Natural killer cell (primary cell): ENCODE results near the gene GPHN. TPM values are rescaled to one million over a fixed set of nuclear protein-coding genes. Genes with fewer than 3 reads are reported as not detected.

Source experiments
- ATAC-seq, 3 donors: fragments of 150-1000 bp in 2 of 3; fragments of 200-7000 bp in 1 of 3; cut with Tn5 transposase; 1 replicate in 1 of 3; 2 replicates in 2 of 3; pipeline ENCODE4 v1.10.0; 2021; ENCODE audit warnings: mild to moderate bottlenecking in 2 of 3, moderate library complexity in 2 of 3
- DNase-seq, 2 donors: peaks; one replicate each; pipeline versions ENCODE4 v3.0.0 to v3.0.0-alpha.2; 2013 to 2021; ENCODE audit warnings: mixed read lengths in 1 of 2
- H3K27ac ChIP-seq: one replicate; pipeline ENCODE4 v1.5.1; 2013; ENCODE audit warnings: mild to moderate bottlenecking, low read length
- H3K27me3 ChIP-seq: one replicate; pipeline ENCODE4 v1.6.1; 2013; ENCODE audit warnings: low read length; ENCODE audit not compliant: control insufficient read depth, insufficient read depth
- H3K36me3 ChIP-seq: one replicate; pipeline ENCODE4 v1.6.1; 2013; ENCODE audit warnings: low read length; ENCODE audit not compliant: control insufficient read depth, insufficient read depth
- H3K4me1 ChIP-seq: one replicate; pipeline ENCODE4 v1.6.1; 2013; ENCODE audit warnings: low read length; ENCODE audit not compliant: control insufficient read depth, insufficient read depth
- H3K4me3 ChIP-seq: one replicate; pipeline ENCODE4 v1.5.1; 2013; ENCODE audit warnings: low read length
- H3K9me3 ChIP-seq: one replicate; pipeline ENCODE4 v1.6.1; 2013; ENCODE audit warnings: low read length; ENCODE audit not compliant: control insufficient read depth, insufficient read depth
- H3K27ac Mint-ChIP-seq, 2 donors: one replicate each; pipeline ENCODE4 v1.8.0; 2022; ENCODE audit warnings: mild to moderate bottlenecking in 2 of 2, mixed read lengths in 2 of 2, moderate library complexity in 1 of 2
- H3K27me3 Mint-ChIP-seq, 2 donors: one replicate each; pipeline ENCODE4 v1.8.0; 2022; ENCODE audit warnings: low read depth in 2 of 2, mixed read lengths in 2 of 2
- H3K36me3 Mint-ChIP-seq: one replicate; pipeline ENCODE4 v1.8.0; 2022; ENCODE audit warnings: mixed read lengths
- H3K4me1 Mint-ChIP-seq, 2 donors: one replicate each; pipeline ENCODE4 v1.8.0; 2022; ENCODE audit warnings: mixed read lengths in 2 of 2
- H3K4me3 Mint-ChIP-seq: one replicate; pipeline ENCODE4 v1.8.0; 2022; ENCODE audit warnings: mild to moderate bottlenecking, moderate library complexity, mixed read lengths
- H3K9me3 Mint-ChIP-seq, 2 donors: one replicate each; pipeline ENCODE4 v1.8.0; 2022; ENCODE audit warnings: mixed read lengths in 2 of 2
- WGBS: methylation state at CpG from one replicate; pipeline ENCODE4 v1.1.7; 2013; ENCODE audit warnings: missing lambda C conversion rate; ENCODE audit not compliant: insufficient coverage; 5-methylcytosine and 5-hydroxymethylcytosine counted together
- intact Hi-C: fragments of 100-400 bp; cut with micrococcal nuclease; formaldehyde crosslinking; loops from one replicate; pipeline ENCODE4 v1.14.2; 2022
- total RNA-seq, 4 donors: library from RNA; stranded (reverse); fragments of 120-200 nt in 1 of 4; gene quantifications; one replicate each; pipeline versions ENCODE4 v1.2.3 to v1.2.4, GENCODE V29; 2013 to 2022
- TF ChIP-seq, protein P1 (sequence below): fragments of 200-600 bp; IDR thresholded peaks from one replicate; pipeline ENCODE4 v1.8.0; 2022; ENCODE audit warnings: antibody characterized with exemption

GPHN gene
- total RNA-seq, 3 donors from 2014 or later (not counting 1 experiment from before 2014, with no cell fraction given), result 6.3 to 9.4 (median 8.7) TPM

DNA sequence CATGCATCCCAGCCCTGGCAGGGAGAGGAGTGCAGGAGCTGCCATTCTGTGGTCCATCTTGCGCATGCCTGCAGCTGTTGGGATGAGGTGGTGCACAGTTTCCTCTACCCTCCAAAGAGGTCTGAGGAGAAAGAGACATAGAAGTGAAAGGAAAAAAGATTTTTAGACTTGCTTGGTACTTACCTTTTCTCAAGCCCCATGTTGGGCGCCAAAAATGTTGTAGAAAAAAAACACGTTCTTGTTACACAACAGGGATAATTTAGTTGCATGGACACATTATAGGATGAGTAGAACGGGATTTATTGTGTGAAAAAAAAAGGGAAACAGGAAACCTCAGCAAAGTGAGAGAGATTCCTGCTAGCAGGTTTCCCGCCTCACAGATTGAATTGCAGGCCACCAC lies 436.9 kb downstream of the GPHN start:
- Mint-ChIP-seq H3K27ac (no peak overlapping the region), H3K4me1 (no peaks in the 10 kb centered on the region), H3K4me3 (no peak overlapping the region), H3K27me3 (no peaks in the 10 kb centered on the region), H3K9me3 (peaks cover 10 to 27% of the 10 kb centered on the region in 2 donors), H3K36me3 (peaks cover 28% of the 10 kb centered on the region)
- Histone ChIP-seq H3K27me3 (no peaks in the 10 kb centered on the region), H3K4me3 (no peak overlapping the region), H3K27ac (no peak overlapping the region), H3K4me1 (no peaks in the 10 kb centered on the region), H3K9me3 (peaks cover 34% of the 10 kb centered on the region), H3K36me3 (no peaks in the 10 kb centered on the region)
- no peak for ATAC-seq
- intact Hi-C loops, result no loop called here
- DNase-seq, result peak in 1 of 2 donors; percentile 14
- 96% methylated on average over 5 of the region's 5 CpGs for WGBS
- TF ChIP-seq, protein P1, sequence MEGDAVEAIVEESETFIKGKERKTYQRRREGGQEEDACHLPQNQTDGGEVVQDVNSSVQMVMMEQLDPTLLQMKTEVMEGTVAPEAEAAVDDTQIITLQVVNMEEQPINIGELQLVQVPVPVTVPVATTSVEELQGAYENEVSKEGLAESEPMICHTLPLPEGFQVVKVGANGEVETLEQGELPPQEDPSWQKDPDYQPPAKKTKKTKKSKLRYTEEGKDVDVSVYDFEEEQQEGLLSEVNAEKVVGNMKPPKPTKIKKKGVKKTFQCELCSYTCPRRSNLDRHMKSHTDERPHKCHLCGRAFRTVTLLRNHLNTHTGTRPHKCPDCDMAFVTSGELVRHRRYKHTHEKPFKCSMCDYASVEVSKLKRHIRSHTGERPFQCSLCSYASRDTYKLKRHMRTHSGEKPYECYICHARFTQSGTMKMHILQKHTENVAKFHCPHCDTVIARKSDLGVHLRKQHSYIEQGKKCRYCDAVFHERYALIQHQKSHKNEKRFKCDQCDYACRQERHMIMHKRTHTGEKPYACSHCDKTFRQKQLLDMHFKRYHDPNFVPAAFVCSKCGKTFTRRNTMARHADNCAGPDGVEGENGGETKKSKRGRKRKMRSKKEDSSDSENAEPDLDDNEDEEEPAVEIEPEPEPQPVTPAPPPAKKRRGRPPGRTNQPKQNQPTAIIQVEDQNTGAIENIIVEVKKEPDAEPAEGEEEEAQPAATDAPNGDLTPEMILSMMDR, result no peak

- H3K9me3 Mint-ChIP-seq, result peaks cover 14 to 43% of the 10 kb centered on the region in 2 donors
These were observed 447.2 kb downstream of the GPHN start for GRCh38 chr14:66955159-66955558.

DNA sequence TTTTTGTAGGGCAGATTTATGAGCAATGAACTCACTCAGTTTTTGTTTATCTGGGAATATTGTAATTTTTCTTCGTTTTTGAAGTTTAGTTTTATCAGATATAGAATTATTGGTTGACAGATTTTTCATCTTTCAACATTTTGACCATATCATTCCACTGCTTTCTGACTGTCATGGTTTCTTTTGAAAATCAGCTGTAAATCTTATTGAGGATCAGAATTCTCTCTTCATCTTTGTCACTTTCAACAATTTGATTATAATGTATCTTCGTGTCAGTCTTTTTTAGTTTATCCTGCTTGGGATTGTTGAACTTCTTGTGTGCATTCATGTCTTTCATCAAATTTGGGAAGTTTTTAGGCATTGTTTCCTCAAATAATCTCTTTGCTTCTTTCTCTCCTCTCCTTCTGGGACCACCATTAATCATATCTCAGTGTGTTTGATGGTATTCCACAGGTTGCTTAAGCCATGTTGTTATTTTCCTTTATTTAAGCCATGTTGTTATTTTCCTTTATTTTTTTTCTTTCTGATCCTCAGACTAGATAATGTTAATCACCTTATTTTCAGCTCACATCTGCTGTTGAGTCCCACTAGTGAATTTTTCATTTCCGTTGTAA lies 451.6 kb downstream of the GPHN start:
- Mint-ChIP-seq H3K27me3 (no peaks in the 10 kb centered on the region), H3K36me3 (peaks cover 41% of the 10 kb centered on the region), H3K27ac (no peak overlapping the region), H3K4me1 (no peaks in the 10 kb centered on the region), H3K4me3 (no peak overlapping the region), H3K9me3 (peaks cover 20 to 52% of the 10 kb centered on the region in 2 donors)
- Histone ChIP-seq H3K4me1 (no peaks in the 10 kb centered on the region), H3K36me3 (no peaks in the 10 kb centered on the region), H3K27ac (no peak overlapping the region), H3K27me3 (no peaks in the 10 kb centered on the region), H3K4me3 (no peak overlapping the region), H3K9me3 (peaks cover 6% of the 10 kb centered on the region)
- WGBS, result no CpG with 5 or more reads among the region's 3 CpGs
- ATAC-seq (no peak), DNase-seq (no peak)
- TF ChIP-seq, protein P1, result no peak
- intact Hi-C loops, result no loop called here

More at GRCh38 chr14:66955159-66955558, 447.2 kb downstream of the GPHN start:
- no peaks in the 10 kb centered on the region for H3K36me3 ChIP-seq
- Mint-ChIP-seq H3K36me3 (peaks cover 33% of the 10 kb centered on the region), H3K27ac (no peak overlapping the region), H3K27me3 (no peaks in the 10 kb centered on the region), H3K4me3 (no peak overlapping the region), H3K4me1 (no peaks in the 10 kb centered on the region)
- no peak overlapping the region for H3K4me3 ChIP-seq
- no peak for ATAC-seq
- no CpG with 5 or more reads among the region's 2 CpGs for WGBS
- H3K9me3 ChIP-seq, result peaks cover 4% of the 10 kb centered on the region
- H3K4me1 ChIP-seq, result no peaks in the 10 kb centered on the region
- intact Hi-C loops, result no loop called here
- DNase-seq, result no peak
- TF ChIP-seq, protein P1, result no peak
- H3K27ac ChIP-seq, result no peak overlapping the region
- H3K27me3 ChIP-seq, result no peaks in the 10 kb centered on the region

- ATAC-seq (no peak), DNase-seq (no peak)
- Mint-ChIP-seq H3K27me3 (no peaks in the 10 kb centered on the region), H3K4me1 (no peaks in the 10 kb centered on the region), H3K27ac (no peak overlapping the region), H3K36me3 (peaks cover 11% of the 10 kb centered on the region), H3K4me3 (no peak overlapping the region), H3K9me3 (peaks cover 13 to 18% of the 10 kb centered on the region in 2 donors)
- H3K27me3 ChIP-seq, result no peaks in the 10 kb centered on the region
- no peaks in the 10 kb centered on the region for H3K9me3 ChIP-seq
- H3K4me3 ChIP-seq, result no peak overlapping the region
- no peak overlapping the region for H3K27ac ChIP-seq
- H3K4me1 ChIP-seq, result no peaks in the 10 kb centered on the region
- intact Hi-C loops, result no loop called here
- no peaks in the 10 kb centered on the region for H3K36me3 ChIP-seq
- TF ChIP-seq, protein P1, result no peak
These were observed 457.9 kb downstream of the GPHN start for GRCh38 chr14:66965831-66966230.
